Neuronal stem cell (in vitro differentiated cells): ENCODE data around the gene PATE3. TPM values are rescaled to one million over a fixed set of nuclear protein-coding genes. Genes with fewer than 3 reads are reported as not detected.

Experiments used
- DNase-seq: peaks from one replicate; pipeline ENCODE4 v3.0.0-alpha.2; 2013; ENCODE audit warnings: low spot score
- H2AFZ ChIP-seq: one replicate; pipeline ENCODE4 v1.6.1; 2013; ENCODE audit warnings: mild to moderate bottlenecking, low read length, inconsistent platforms
- H2AK5ac ChIP-seq: 2 replicates; pipeline ENCODE4 v1.6.1; 2013; ENCODE audit warnings: low read depth, mild to moderate bottlenecking, inconsistent platforms, low read length, moderate library complexity, mixed read lengths
- H2BK120ac ChIP-seq: 2 replicates; pipeline ENCODE4 v1.6.1; 2013; ENCODE audit warnings: low read depth, mild to moderate bottlenecking, inconsistent platforms, low read length, moderate library complexity, mixed read lengths
- H2BK12ac ChIP-seq: one replicate; pipeline ENCODE4 v1.6.1; 2013; ENCODE audit warnings: low read length, inconsistent platforms
- H2BK15ac ChIP-seq: 2 replicates; pipeline ENCODE4 v1.6.1; 2013; ENCODE audit warnings: mild to moderate bottlenecking, low read length, inconsistent platforms, mixed read lengths
- H2BK5ac ChIP-seq: one replicate; pipeline ENCODE4 v1.6.1; 2013; ENCODE audit warnings: inconsistent platforms, mild to moderate bottlenecking, low read length, moderate library complexity
- H3K14ac ChIP-seq: one replicate; pipeline ENCODE4 v1.6.1; 2013; ENCODE audit warnings: low read length, inconsistent platforms
- H3K18ac ChIP-seq: 2 replicates; pipeline ENCODE4 v1.6.1; 2013; ENCODE audit warnings: low read length, inconsistent platforms
- H3K23ac ChIP-seq: 2 replicates; pipeline ENCODE4 v1.6.1; 2013; ENCODE audit warnings: low read depth, mild to moderate bottlenecking, mixed read lengths, low read length, inconsistent platforms; ENCODE audit not compliant: poor library complexity
- H3K27ac ChIP-seq: replicated peaks from 3 replicates; pipeline ENCODE4 v1.5.1; 2013; ENCODE audit warnings: low read length, inconsistent platforms
- H3K27me3 ChIP-seq, 3 experiments: 2 replicates each; pipeline ENCODE4 v1.6.1; 2013; ENCODE audit warnings: low read length in 3 of 3, mild to moderate bottlenecking in 2 of 3, inconsistent platforms in 1 of 3, low read depth in 1 of 3, mixed read lengths in 1 of 3, moderate library complexity in 1 of 3; ENCODE audit not compliant: control insufficient read depth in 3 of 3, insufficient read depth in 3 of 3
- H3K36me3 ChIP-seq, 2 donors: replicated peaks in 1 of 2; 2 replicates each; pipeline ENCODE4 v1.6.1; 2013; ENCODE audit warnings: low read length in 2 of 2; ENCODE audit not compliant: control insufficient read depth in 2 of 2, insufficient read depth in 2 of 2
- H3K4ac ChIP-seq: 2 replicates; pipeline ENCODE4 v1.6.1; 2013; ENCODE audit warnings: inconsistent platforms, mild to moderate bottlenecking, low read length, moderate library complexity
- H3K4me1 ChIP-seq, 2 donors: 1 replicate in 1 of 2; 2 replicates in 1 of 2; pipeline ENCODE4 v1.6.1; 2013; ENCODE audit warnings: low read length in 2 of 2, low read depth in 1 of 2; ENCODE audit not compliant: control insufficient read depth in 2 of 2, insufficient read depth in 1 of 2
- H3K4me2 ChIP-seq: one replicate; pipeline ENCODE4 v1.6.1; 2013; ENCODE audit warnings: mild to moderate bottlenecking, low read length, inconsistent platforms; ENCODE audit not compliant: insufficient read depth, poor library complexity, severe bottlenecking
- H3K4me3 ChIP-seq, 2 donors: 2 replicates each; pipeline ENCODE4 v1.5.1; 2013; ENCODE audit warnings: low read length in 2 of 2, mild to moderate bottlenecking in 2 of 2, inconsistent platforms in 1 of 2, moderate library complexity in 1 of 2
- H3K79me1 ChIP-seq: one replicate; pipeline ENCODE4 v1.6.1; 2013; ENCODE audit warnings: low read depth, mild to moderate bottlenecking, inconsistent platforms, low read length, moderate library complexity
- H3K9ac ChIP-seq: one replicate; pipeline ENCODE4 v1.6.1; 2013; ENCODE audit warnings: mild to moderate bottlenecking, low read depth, low read length, inconsistent platforms; ENCODE audit not compliant: poor library complexity
- H3K9me3 ChIP-seq, 2 donors: replicated peaks in 1 of 2; 2 replicates each; pipeline versions ENCODE3 to v1.6.1; 2013; ENCODE audit warnings: low read length in 2 of 2, mild to moderate bottlenecking in 2 of 2, inconsistent platforms in 1 of 2, low read depth in 1 of 2, mixed read lengths in 1 of 2, moderate library complexity in 1 of 2; ENCODE audit not compliant: control insufficient read depth in 2 of 2, insufficient read depth in 1 of 2
- H4K8ac ChIP-seq: one replicate; pipeline ENCODE4 v1.6.1; 2013; ENCODE audit warnings: low read depth, mild to moderate bottlenecking, inconsistent platforms, low read length, moderate library complexity
- H4K91ac ChIP-seq: one replicate; pipeline ENCODE4 v1.6.1; 2013; ENCODE audit warnings: low read length, low read depth, mild to moderate bottlenecking, inconsistent platforms; ENCODE audit not compliant: poor library complexity
- WGBS, 2 donors: extraction: QIAGEN DNeasy Blood & Tissue Kit; methylation state at CpG; one replicate each; pipeline ENCODE4 v1.1.7; 2013; ENCODE audit warnings: missing lambda C conversion rate in 2 of 2, mixed read lengths in 1 of 2; ENCODE audit not compliant: insufficient read length in 2 of 2, insufficient replicate concordance in 1 of 2; ENCODE audit errors: extremely low coverage in 2 of 2; 5-methylcytosine and 5-hydroxymethylcytosine counted together
- polyA plus RNA-seq, 2 experiments: library from polyadenylated mRNA; stranded (reverse); fragments of 200-250 nt; gene quantifications; one replicate each; pipeline ENCODE4 v1.2.3, GENCODE V29; 2013

PATE3 gene
- polyA plus RNA-seq (2013, experiment 1 of 2) = not detected
- not detected for polyA plus RNA-seq (2013, experiment 2 of 2)

DNA sequence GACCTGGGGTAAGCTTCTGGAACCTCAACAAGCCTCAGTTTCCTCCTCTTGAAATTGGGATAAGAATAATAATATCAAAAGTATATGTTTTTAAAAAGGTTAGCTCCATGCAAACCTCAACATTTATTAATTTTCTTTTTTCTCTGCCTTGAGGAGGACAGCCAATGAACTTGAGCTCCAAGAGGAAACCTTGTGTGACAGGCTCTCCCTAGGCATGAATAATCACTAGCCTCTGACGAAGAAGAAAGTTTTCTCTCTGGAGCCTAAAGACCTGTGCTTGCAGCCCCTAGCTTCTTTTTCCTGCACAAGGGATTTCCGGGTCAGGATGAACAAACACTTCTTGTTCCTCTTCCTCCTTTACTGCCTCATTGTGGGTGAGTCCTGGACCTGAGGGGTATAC, at the start of gene PATE3:
Gene PATE3 (plus strand): TSS at position 301 of the 400 bp plus-strand sequence. CDS start 25 bp downstream, at position 326.
- Histone ChIP-seq H3K18ac (no peak within 1 kb of the TSS), H2BK5ac (no peak within 1 kb of the TSS), H3K27ac (no peak within 1 kb of the TSS), H3K4ac (no peak within 1 kb of the TSS), H3K9ac (no peak within 1 kb of the TSS), H3K23ac (no peak within 1 kb of the TSS), H3K36me3 (no peaks in the 10 kb centered on the region), H3K14ac (no peak within 1 kb of the TSS), H3K4me3 (no peak within 1 kb of the TSS), H3K9me3 (no peaks in the 10 kb centered on the region), H2BK120ac (no peak within 1 kb of the TSS), H4K91ac (no peak within 1 kb of the TSS), H3K79me1 (no peaks in the 10 kb centered on the region), H2BK15ac (no peak within 1 kb of the TSS), H3K4me1 (no peaks in the 10 kb centered on the region), H2AK5ac (no peak within 1 kb of the TSS), H4K8ac (no peak within 1 kb of the TSS), H3K4me2 (no peak within 1 kb of the TSS), H3K27me3 (peaks cover 0 to 5% (median 0%) of the 10 kb centered on the region in 3 experiments), H2AFZ (no peak within 1 kb of the TSS), H2BK12ac (no peak within 1 kb of the TSS)
- no CpG with 5 or more reads among the region's 2 CpGs for WGBS, 2 donors
- no peak for DNase-seq

DNA sequence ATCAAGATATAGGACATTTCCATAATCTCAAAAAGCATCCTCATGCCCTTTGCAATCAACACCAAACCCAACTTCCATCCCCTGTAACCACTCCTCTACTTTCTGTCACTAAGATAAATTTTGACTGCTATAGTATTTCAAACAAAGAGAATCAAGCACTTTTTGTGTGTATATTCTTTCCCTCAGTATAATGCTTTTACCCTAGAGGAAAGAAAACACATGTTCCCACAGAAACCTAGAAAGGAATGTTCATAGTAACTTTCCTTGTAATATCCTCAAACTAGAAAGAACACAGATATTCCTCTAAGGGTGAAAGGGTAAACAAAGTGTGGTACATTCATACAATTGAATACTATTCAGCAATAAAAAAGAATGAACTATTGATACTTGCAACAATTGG, 47.3 kb upstream of the PATE3 start:
- Histone ChIP-seq H2BK120ac (no peak overlapping the region), H3K23ac (no peak overlapping the region), H3K27me3 (peaks cover 0 to 15% (median 0%) of the 10 kb centered on the region in 3 experiments), H3K9ac (no peak overlapping the region), H3K9me3 (peaks cover 0 to 16% of the 10 kb centered on the region in 2 donors), H3K14ac (no peak overlapping the region), H3K79me1 (no peaks in the 10 kb centered on the region), H3K18ac (no peak overlapping the region), H2AK5ac (no peak overlapping the region), H2BK5ac (no peak overlapping the region), H3K4me3 (no peak overlapping the region), H2BK15ac (no peak overlapping the region), H3K27ac (no peak overlapping the region), H2AFZ (no peak overlapping the region), H4K8ac (no peak overlapping the region), H3K4me1 (peaks cover 6 to 12% of the 10 kb centered on the region in 2 donors), H2BK12ac (no peak overlapping the region), H3K4me2 (no peak overlapping the region), H3K4ac (no peak overlapping the region), H4K91ac (no peak overlapping the region), H3K36me3 (no peaks in the 10 kb centered on the region)
- no peak for DNase-seq

- Histone ChIP-seq H3K4ac (no peak overlapping the region), H3K79me1 (no peaks in the 10 kb centered on the region), H2AFZ (no peak overlapping the region), H2BK12ac (no peak overlapping the region), H2AK5ac (no peak overlapping the region), H3K4me2 (no peak overlapping the region), H3K27ac (no peak overlapping the region), H4K8ac (no peak overlapping the region), H3K4me3 (no peak overlapping the region), H3K4me1 (peaks cover 6 to 12% of the 10 kb centered on the region in 2 donors), H3K9me3 (peaks cover 0 to under 1% of the 10 kb centered on the region in 2 donors), H3K23ac (no peak overlapping the region), H2BK5ac (no peak overlapping the region), H3K14ac (no peak overlapping the region), H3K18ac (no peak overlapping the region), H2BK120ac (no peak overlapping the region), H3K36me3 (no peaks in the 10 kb centered on the region), H3K9ac (no peak overlapping the region), H2BK15ac (no peak overlapping the region), H3K27me3 (peaks cover 0 to 45% (median 0%) of the 10 kb centered on the region in 3 experiments), H4K91ac (no peak overlapping the region)
- DNase-seq = no peak
- WGBS, 2 donors = no CpG with 5 or more reads among the region's 1 CpG
Measured at GRCh38 chr11:125743681-125744080, 44.2 kb upstream of the PATE3 start.

- Histone ChIP-seq H2BK15ac (no peak within 1 kb of the TSS), H2AK5ac (no peak within 1 kb of the TSS), H3K4me1 (peaks cover 3 to 6% of the 10 kb centered on the region in 2 donors), H2BK120ac (no peak within 1 kb of the TSS), H3K23ac (no peak within 1 kb of the TSS), H3K4me2 (no peak within 1 kb of the TSS), H2BK5ac (no peak within 1 kb of the TSS), H3K4ac (no peak within 1 kb of the TSS), H3K18ac (no peak within 1 kb of the TSS), H3K36me3 (no peaks in the 10 kb centered on the region), H4K91ac (no peak within 1 kb of the TSS), H3K4me3 (no peak within 1 kb of the TSS), H3K14ac (no peak within 1 kb of the TSS), H4K8ac (no peak within 1 kb of the TSS), H3K79me1 (no peaks in the 10 kb centered on the region), H3K27me3 (peaks cover 0 to 53% (median 0%) of the 10 kb centered on the region in 3 experiments), H3K9ac (no peak within 1 kb of the TSS), H3K27ac (no peak within 1 kb of the TSS), H3K9me3 (no peaks in the 10 kb centered on the region), H2BK12ac (no peak within 1 kb of the TSS), H2AFZ (no peak within 1 kb of the TSS)
- no peak for DNase-seq
- no CpG with 5 or more reads among the region's 3 CpGs for WGBS, 2 donors
Measured at GRCh38 chr11:125745979-125746378, 41.9 kb upstream of the PATE3 start, which contains the start of gene PATE1. PATE1 (plus strand) TSS chr11:125746279; CDS start chr11:125746305, 26 bp downstream.
